ENCODE measurements around the gene ISG20.

- no peak for TF ChIP-seq CTCF (IDR thresholded peaks at IDR 0.05; ENCODE audit: insufficient read depth, low read depth, low read length)
- no peak for TF ChIP-seq EZH2 (IDR thresholded peaks at IDR 0.05; ENCODE audit: insufficient read depth, low read length)
These were observed 21.6 kb upstream of the ISG20 start for GRCh38 chr15:88617031-88617722.
